IPS-15b (cell line): ENCODE measurements around the gene HMCN2.
"Not testable (repeated sequence)": the region's sequence is repeated elsewhere in the genome, so short reads cannot be mapped to it uniquely, and the experiment has no call there.

ENCODE experiments used
- H3K27me3 ChIP-seq: one replicate; pipeline ENCODE4 v1.6.1; 2013; ENCODE audit warnings: low read length; ENCODE audit not compliant: control insufficient read depth, insufficient read depth
- H3K36me3 ChIP-seq: one replicate; pipeline ENCODE4 v1.6.1; 2013; ENCODE audit warnings: low read length; ENCODE audit not compliant: control insufficient read depth, insufficient read depth
- H3K4me1 ChIP-seq: one replicate; pipeline ENCODE4 v1.6.1; 2013; ENCODE audit warnings: mild to moderate bottlenecking, low read length; ENCODE audit not compliant: control insufficient read depth, insufficient read depth
- H3K4me3 ChIP-seq: one replicate; pipeline ENCODE4 v1.5.1; 2013; ENCODE audit warnings: low read depth, low read length
- H3K9ac ChIP-seq: one replicate; pipeline ENCODE4 v1.6.1; 2013; ENCODE audit warnings: low read depth, mild to moderate bottlenecking, low read length
- H3K9me3 ChIP-seq: one replicate; pipeline ENCODE4 v1.6.1; 2013; ENCODE audit warnings: mild to moderate bottlenecking, low read length; ENCODE audit not compliant: control insufficient read depth, insufficient read depth

HMCN2 gene

GRCh38 chr9:130333041-130333711 lies 67.6 kb downstream of the HMCN2 start:
- H3K9ac ChIP-seq, result no peak overlapping the region
- no peaks in the 10 kb centered on the region for H3K4me1 ChIP-seq
- no peak overlapping the region for H3K4me3 ChIP-seq
- H3K27me3 ChIP-seq, result no peaks in the 10 kb centered on the region
- peaks cover 3% of the 10 kb centered on the region for H3K36me3 ChIP-seq
- no peaks in the 10 kb centered on the region for H3K9me3 ChIP-seq

GRCh38 chr9:130333712-130334062 lies 68.1 kb downstream of the HMCN2 start:
- no peaks in the 10 kb centered on the region for H3K27me3 ChIP-seq
- no peak overlapping the region for H3K9ac ChIP-seq
- H3K36me3 ChIP-seq, result peaks cover 3% of the 10 kb centered on the region
- H3K4me3 ChIP-seq, result no peak overlapping the region
- H3K9me3 ChIP-seq, result no peaks in the 10 kb centered on the region
- no peaks in the 10 kb centered on the region for H3K4me1 ChIP-seq

- Histone ChIP-seq H3K4me1 (no peaks in the 10 kb centered on the region), H3K9ac (no peak overlapping the region), H3K36me3 (peaks cover 3% of the 10 kb centered on the region), H3K4me3 (no peak overlapping the region), H3K27me3 (no peaks in the 10 kb centered on the region), H3K9me3 (no peaks in the 10 kb centered on the region)
Observed at GRCh38 chr9:130334915-130335314, 69.4 kb downstream of the HMCN2 start.

GRCh38 chr9:130336027-130336610 lies 70.6 kb downstream of the HMCN2 start:
- H3K27me3 ChIP-seq, result no peaks in the 10 kb centered on the region
- no peak overlapping the region for H3K4me3 ChIP-seq
- H3K4me1 ChIP-seq, result no peaks in the 10 kb centered on the region
- peaks cover 3% of the 10 kb centered on the region for H3K36me3 ChIP-seq
- H3K9me3 ChIP-seq, result no peaks in the 10 kb centered on the region
- no peak overlapping the region for H3K9ac ChIP-seq

GRCh38 chr9:130336885-130337284 lies 71.3 kb downstream of the HMCN2 start:
- no peaks in the 10 kb centered on the region for H3K27me3 ChIP-seq
- H3K4me3 ChIP-seq, result no peak overlapping the region
- H3K9ac ChIP-seq, result no peak overlapping the region
- H3K36me3 ChIP-seq, result peaks cover 3% of the 10 kb centered on the region
- no peaks in the 10 kb centered on the region for H3K4me1 ChIP-seq
- H3K9me3 ChIP-seq, result no peaks in the 10 kb centered on the region

- Histone ChIP-seq H3K27me3 (no peaks in the 10 kb centered on the region), H3K4me3 (no peak overlapping the region), H3K4me1 (no peaks in the 10 kb centered on the region)
Observed at GRCh38 chr9:130337318-130337717, 71.8 kb downstream of the HMCN2 start.

GRCh38 chr9:130337784-130338380 lies 72.3 kb downstream of the HMCN2 start:
- no peaks in the 10 kb centered on the region for H3K27me3 ChIP-seq
- H3K36me3 ChIP-seq, result peaks cover 3% of the 10 kb centered on the region
- no peak overlapping the region for H3K9ac ChIP-seq
- no peaks in the 10 kb centered on the region for H3K9me3 ChIP-seq
- H3K4me3 ChIP-seq, result no peak overlapping the region
- H3K4me1 ChIP-seq, result no peaks in the 10 kb centered on the region

More at GRCh38 chr9:130337318-130337717, 71.8 kb downstream of the HMCN2 start:
- no peaks in the 10 kb centered on the region for H3K9me3 ChIP-seq
- H3K9ac ChIP-seq, result no peak overlapping the region
- H3K36me3 ChIP-seq, result peaks cover 3% of the 10 kb centered on the region

GRCh38 chr9:130338891-130339290 lies 73.3 kb downstream of the HMCN2 start:
- H3K9me3 ChIP-seq, H3K27me3 ChIP-seq, H3K36me3 ChIP-seq, H3K9ac ChIP-seq, H3K4me1 ChIP-seq, H3K4me3 ChIP-seq: not testable (repeated sequence)

GRCh38 chr9:130339306-130339705 lies 73.7 kb downstream of the HMCN2 start:
- Histone ChIP-seq H3K9me3 (no peaks in the 10 kb centered on the region), H3K27me3 (no peaks in the 10 kb centered on the region), H3K4me3 (no peak overlapping the region), H3K4me1 (no peaks in the 10 kb centered on the region), H3K36me3 (peaks cover 3% of the 10 kb centered on the region), H3K9ac (no peak overlapping the region)

- H3K27me3 ChIP-seq, result no peaks in the 10 kb centered on the region
- no peak overlapping the region for H3K4me3 ChIP-seq
- H3K4me1 ChIP-seq, result no peaks in the 10 kb centered on the region
- no peaks in the 10 kb centered on the region for H3K9me3 ChIP-seq
- no peak overlapping the region for H3K9ac ChIP-seq
- H3K36me3 ChIP-seq, result peaks cover 3% of the 10 kb centered on the region
Observed at GRCh38 chr9:130340011-130340410, 74.5 kb downstream of the HMCN2 start.

- not testable (repeated sequence) for H3K9me3 ChIP-seq, H3K9ac ChIP-seq, H3K27me3 ChIP-seq, H3K4me3 ChIP-seq, H3K36me3 ChIP-seq, H3K4me1 ChIP-seq
Observed at GRCh38 chr9:130340557-130340956, 75.0 kb downstream of the HMCN2 start.

GRCh38 chr9:130341128-130341527 lies 75.6 kb downstream of the HMCN2 start:
- Histone ChIP-seq H3K4me1 (no peaks in the 10 kb centered on the region), H3K36me3 (peaks cover 3% of the 10 kb centered on the region), H3K27me3 (no peaks in the 10 kb centered on the region), H3K4me3 (no peak overlapping the region), H3K9me3 (no peaks in the 10 kb centered on the region), H3K9ac (no peak overlapping the region)
